Adrenal gland (tissue), 12 donors: Measurements from ENCODE around the gene TNC. TPM values are rescaled to one million over a fixed set of nuclear protein-coding genes. Genes with fewer than 3 reads are reported as not detected.
"Not testable (repeated sequence)": the region's sequence is repeated elsewhere in the genome, so short reads cannot be mapped to it uniquely, and the experiment has no call there.

Experiments
- DNase-seq, 7 donors: peaks; one replicate each; pipeline ENCODE4 v3.0.0-alpha.2; 2019 to 2020
- H3K27ac ChIP-seq, 5 donors: fragments of 200-600 bp; sonication (generic) in 4 of 5; 1 replicate in 3 of 5; 2 replicates in 2 of 5; pipeline versions ENCODE4 v1.5.1 to v1.8.0; 2016 to 2020; ENCODE audit warnings: mild to moderate bottlenecking in 1 of 5
- H3K27me3 ChIP-seq: fragments of 200-600 bp; 2 replicates; pipeline ENCODE4 v1.8.0; 2021
- H3K36me3 ChIP-seq, 2 donors: fragments of 200-600 bp; replicated peaks in 1 of 2; 1 replicate in 1 of 2; 2 replicates in 1 of 2; pipeline versions ENCODE4 v1.5.1 to v1.8.0; 2018 to 2022
- H3K4me1 ChIP-seq, 2 donors: fragments of 200-600 bp; replicated peaks in 1 of 2; 1 replicate in 1 of 2; 2 replicates in 1 of 2; pipeline versions ENCODE4 v1.5.1 to v1.8.0; 2018 to 2021
- H3K4me3 ChIP-seq, 4 donors: fragments of 200-600 bp; sonication (generic) in 3 of 4; one replicate each; pipeline ENCODE4 v1.5.1; 2016 to 2018
- H3K9me3 ChIP-seq, 3 donors: fragments of 200-600 bp; sonication (generic) in 1 of 3; replicated peaks in 1 of 3; 1 replicate in 2 of 3; 2 replicates in 1 of 3; pipeline versions ENCODE4 v1.5.1 to v1.8.0; 2016 to 2021
- CTCF ChIP-seq, 6 experiments: fragments of 450-650 bp in 4 of 6; fragments of 200-600 bp in 2 of 6; sonication (generic) in 1 of 6; IDR thresholded peaks; 1 replicate in 5 of 6; 2 replicates in 1 of 6; pipeline versions ENCODE4 v1.5.1 to v1.8.0; 2016 to 2021; ENCODE audit warnings: antibody characterized with exemption in 6 of 6, mild to moderate bottlenecking in 2 of 6, moderate library complexity in 1 of 6
- POLR2A ChIP-seq, 2 donors: fragments of 450-650 bp; IDR thresholded peaks; one replicate each; pipeline ENCODE4 v1.6.1; 2017; ENCODE audit warnings: antibody characterized with exemption in 2 of 2, mild to moderate bottlenecking in 2 of 2, moderate library complexity in 1 of 2
- WGBS, 4 donors: extraction: QIAGEN DNeasy Blood & Tissue Kit in 2 of 4; methylation state at CpG; one replicate each; pipeline versions ENCODE4 v1.1.5 to v1.1.7; 2013 to 2017; 5-methylcytosine and 5-hydroxymethylcytosine counted together
- intact Hi-C, 2 donors: fragments of 100-400 bp; cut with DNase I; formaldehyde crosslinking; loops; one replicate each; pipeline versions ENCODE4 v1.14.1 to v1.15.0; 2022 to 2023
- polyA plus RNA-seq, 3 donors: library from polyadenylated mRNA; stranded (reverse); fragments of 200-250 nt in 2 of 3; fragments of 350-450 nt in 1 of 3; fragmentation: Illumina TruSeq in 1 of 3; extraction: RNeasy Lipid Tissue Mini Kit (QIAGEN cat#74804) in 1 of 3; gene quantifications; one replicate each; pipeline ENCODE4 v1.2.3, GENCODE V29; 2013 to 2014
- total RNA-seq, 9 donors: library from RNA; depleted of rRNA in 4 of 9; stranded (reverse); fragments of >200 nt in 4 of 9; fragments of 120-200 nt in 1 of 9; fragmentation: NEBNext Ultra II Directional in 1 of 9; extraction: Animal tissue kit (Norgen Biotek cat#: 25700) in 1 of 9; gene quantifications; one replicate each; pipeline versions ENCODE4 v1.1.0 to v1.2.4, GENCODE V29; 2013 to 2023
- donor health status: healthy with polysubstance abuse.
- donor health status: Bipolar disorder and iron deficiency.
- donor health status: DM: yes; HTN: yes; CAD: no.
- donor health status: DM: no; HTN: no; CAD: no.
- donor health status: DM: no; HTN: no; CAD: no.
- donor health status: DM: yes; HTN: yes; CAD: no.

Gene TNC
- total and polyA plus RNA-seq, 12 donors = 1.9 to 53.8 (median 10.7) TPM

GRCh38 chr9:115132648-115133047, 14.7 kb upstream of the TNC start:
- Histone ChIP-seq H3K27me3 (no peaks in the 10 kb centered on the region), H3K4me3 (no peak overlapping the region), H3K9me3 (no peaks in the 10 kb centered on the region), H3K4me1 (no peaks in the 10 kb centered on the region), H3K27ac (no peak overlapping the region), H3K36me3 (no peaks in the 10 kb centered on the region)
- WGBS, 4 donors = 67 to 76% (median 72%) methylated on average over 6 to 12 of the region's 12 CpGs
- intact Hi-C loops = no loop called here
- no peak for TF ChIP-seq POLR2A (IDR thresholded peaks at IDR 0.05)
- TF ChIP-seq CTCF (IDR thresholded peaks at IDR 0.05) = no peak
- no peak for DNase-seq

GRCh38 chr9:115130176-115130575, 12.2 kb upstream of the TNC start:
- intact Hi-C loops = no loop called here
- no peaks in the 10 kb centered on the region for H3K4me1 ChIP-seq
- no peaks in the 10 kb centered on the region for H3K27me3 ChIP-seq
- DNase-seq = no peak
- no peak overlapping the region for H3K4me3 ChIP-seq
- no peak overlapping the region for H3K27ac ChIP-seq
- 71 to 86% (median 81%) methylated on average over 3 of the region's 3 CpGs for WGBS, 4 donors
- H3K9me3 ChIP-seq = no peaks in the 10 kb centered on the region
- H3K36me3 ChIP-seq = no peaks in the 10 kb centered on the region
- TF ChIP-seq CTCF (IDR thresholded peaks at IDR 0.05) (no peak), POLR2A (IDR thresholded peaks at IDR 0.05) (no peak)

- intact Hi-C loops, H3K27ac ChIP-seq, H3K36me3 ChIP-seq, H3K4me1 ChIP-seq, H3K27me3 ChIP-seq, H3K9me3 ChIP-seq, H3K4me3 ChIP-seq, DNase-seq: not testable (repeated sequence)
- 80 to 86% (median 83%) methylated on average over 6 of the region's 6 CpGs for WGBS, 4 donors
Observed at GRCh38 chr9:115128726-115129125, 10.8 kb upstream of the TNC start.

- TF ChIP-seq CTCF (IDR thresholded peaks at IDR 0.05) (no peak), POLR2A (IDR thresholded peaks at IDR 0.05) (no peak)
- no peak for DNase-seq
- H3K27ac ChIP-seq = no peak overlapping the region
- 52 to 60% (median 54%) methylated on average over 4 of the region's 4 CpGs for WGBS, 4 donors
- no peaks in the 10 kb centered on the region for H3K36me3 ChIP-seq
- intact Hi-C loops = no loop called here
- H3K4me1 ChIP-seq = no peaks in the 10 kb centered on the region
- no peak overlapping the region for H3K4me3 ChIP-seq
- no peaks in the 10 kb centered on the region for H3K9me3 ChIP-seq
- H3K27me3 ChIP-seq = no peaks in the 10 kb centered on the region
Observed at GRCh38 chr9:115127191-115127817, 9.3 kb upstream of the TNC start.

- WGBS, 4 donors = 36 to 56% (median 46%) methylated on average over 2 of the region's 2 CpGs
- H3K27me3 ChIP-seq = no peaks in the 10 kb centered on the region
- no peak for DNase-seq
- no peaks in the 10 kb centered on the region for H3K4me1 ChIP-seq
- no peak overlapping the region for H3K27ac ChIP-seq
- no peak overlapping the region for H3K4me3 ChIP-seq
- TF ChIP-seq POLR2A (IDR thresholded peaks at IDR 0.05) (no peak), CTCF (IDR thresholded peaks at IDR 0.05) (no peak)
- H3K36me3 ChIP-seq = no peaks in the 10 kb centered on the region
- no peaks in the 10 kb centered on the region for H3K9me3 ChIP-seq
- intact Hi-C loops = no loop called here
Observed at GRCh38 chr9:115126404-115126803, 8.4 kb upstream of the TNC start.
